ENCODE measurements around the gene CCSER1.

CCSER1 gene

DNA sequence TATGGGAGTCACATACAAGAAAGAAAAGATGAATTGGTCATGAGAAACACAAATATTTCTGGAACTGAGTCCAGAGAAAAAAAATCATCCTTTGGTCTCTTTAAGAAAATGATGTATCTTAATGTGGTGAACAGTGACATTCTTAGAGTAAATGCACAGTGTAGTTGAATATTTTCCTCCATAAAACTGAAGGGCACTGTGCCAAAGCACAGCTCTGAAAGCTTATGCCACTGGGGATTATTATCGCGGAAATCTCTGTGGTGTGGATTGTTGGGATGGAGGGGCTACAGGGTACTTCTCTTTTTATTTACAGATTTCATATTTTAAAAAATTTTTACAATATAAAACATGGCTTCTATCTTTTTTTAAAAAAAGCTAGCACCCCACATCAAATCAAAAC is 908.1 kb downstream of the CCSER1 start:
- TF ChIP-seq CTCF (conservative IDR thresholded peaks at IDR 0.05): no peak
- H3K27ac ChIP-seq: no peak overlapping the region; the same call in 1 of the 2 replicates

- TF ChIP-seq CTCF (conservative IDR thresholded peaks at IDR 0.05): no peak
- H3K27ac ChIP-seq: peak overlapping the region; percentile 39
Measured at GRCh38 chr4:91037951-91038350, 910.8 kb downstream of the CCSER1 start.

DNA sequence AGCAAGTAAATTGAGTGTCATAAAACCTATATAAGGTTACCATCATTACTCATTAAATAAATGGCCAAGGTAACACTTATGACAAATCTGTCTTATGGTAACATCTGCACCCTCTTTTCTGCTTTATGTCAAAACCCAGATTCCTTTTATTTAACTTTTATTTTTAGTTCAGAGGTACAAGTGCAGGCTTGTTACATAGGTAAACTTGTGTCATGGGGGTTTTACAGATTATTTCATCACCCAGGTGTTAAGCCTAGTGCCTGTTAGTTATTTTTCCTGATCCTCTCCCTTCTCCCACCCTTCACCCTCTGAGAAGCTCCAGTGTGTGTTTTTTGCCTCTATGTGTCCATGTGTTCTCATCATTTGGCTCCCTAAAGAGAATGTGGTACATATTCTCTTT is 930.7 kb downstream of the CCSER1 start:
- no peak for TF ChIP-seq CTCF (conservative IDR thresholded peaks at IDR 0.05)
- no peak overlapping the region for H3K27ac ChIP-seq

GRCh38 chr4:91058345-91058744 is 931.2 kb downstream of the CCSER1 start:
- H3K27ac ChIP-seq: no peak overlapping the region
- TF ChIP-seq CTCF (conservative IDR thresholded peaks at IDR 0.05): no peak

- H3K27ac ChIP-seq: peak overlapping the region; percentile 72
- no peak for TF ChIP-seq CTCF (conservative IDR thresholded peaks at IDR 0.05)
Measured at GRCh38 chr4:91064157-91064853, 937.1 kb downstream of the CCSER1 start.

- TF ChIP-seq CTCF (conservative IDR thresholded peaks at IDR 0.05): no peak
- peak overlapping the region; percentile 72 for H3K27ac ChIP-seq
Measured at GRCh38 chr4:91065117-91065516, 937.9 kb downstream of the CCSER1 start.

GRCh38 chr4:91070736-91071135 is 943.5 kb downstream of the CCSER1 start:
- no peak overlapping the region for H3K27ac ChIP-seq
- TF ChIP-seq CTCF (conservative IDR thresholded peaks at IDR 0.05): no peak
